Anterior cingulate cortex (tissue), 58 donors: Measurements from ENCODE around the gene APOL2.
"Not testable (repeated sequence)": the region's sequence is repeated elsewhere in the genome, so short reads cannot be mapped to it uniquely, and the experiment has no call there.

ENCODE experiments used
- DNase-seq, 58 donors: peaks; one replicate each; lab custom pipeline; 2025; lab: John Stamatoyannopoulos, UW

APOL2 gene

GRCh38 chr22:36225333-36225922, 13.9 kb downstream of the APOL2 start:
- DNase-seq = no peak

GRCh38 chr22:36224245-36224644, 15.1 kb downstream of the APOL2 start:
- no peak for DNase-seq

DNA sequence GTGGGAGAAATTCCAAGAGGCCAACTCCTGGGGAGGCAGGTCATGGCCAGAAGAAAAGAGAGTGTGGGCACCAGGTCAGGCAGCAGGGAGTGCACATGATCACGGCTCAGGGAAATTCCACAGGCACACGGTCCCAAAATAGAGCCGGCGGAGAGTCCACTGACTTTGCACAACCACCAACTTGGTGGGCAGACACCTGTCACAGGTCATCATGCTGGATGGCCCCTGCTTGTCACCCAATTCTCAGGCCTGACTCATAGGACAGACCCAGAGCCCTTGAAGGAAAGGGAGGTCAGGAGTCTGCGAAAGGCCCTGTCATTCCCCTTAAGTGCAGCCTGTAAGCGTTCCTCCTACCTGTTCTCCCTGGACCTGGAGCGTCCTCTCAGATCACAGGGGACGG, 15.8 kb downstream of the APOL2 start:
- no peak for DNase-seq

DNA sequence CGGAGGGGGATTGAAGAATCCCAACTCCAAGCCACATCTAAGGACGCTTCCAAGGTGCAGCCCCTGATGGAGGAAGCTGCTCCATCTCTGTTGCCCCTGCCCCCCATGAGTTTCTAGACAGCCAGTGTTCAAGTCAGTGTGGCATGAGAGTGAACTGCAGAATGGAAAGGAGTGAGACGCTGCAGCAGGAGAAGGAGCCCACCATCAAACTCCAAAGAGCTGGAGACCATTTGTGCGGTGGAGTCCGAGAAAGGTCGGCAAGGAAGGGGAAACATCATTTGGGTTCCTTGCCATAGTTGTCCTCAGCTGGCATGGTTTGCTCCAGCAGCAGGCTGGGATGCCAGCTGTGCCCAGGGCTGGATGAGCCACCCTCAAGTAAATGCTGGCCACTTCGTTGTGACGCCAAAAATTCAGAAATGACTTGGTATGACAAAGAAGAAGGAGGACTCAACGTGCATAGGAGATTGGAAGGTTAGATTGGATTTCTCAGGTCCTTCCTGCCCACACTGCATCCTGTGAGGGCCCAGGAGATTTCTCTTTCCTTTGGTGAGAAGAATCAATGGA, 16.4 kb downstream of the APOL2 start:
- no peak for DNase-seq

DNA sequence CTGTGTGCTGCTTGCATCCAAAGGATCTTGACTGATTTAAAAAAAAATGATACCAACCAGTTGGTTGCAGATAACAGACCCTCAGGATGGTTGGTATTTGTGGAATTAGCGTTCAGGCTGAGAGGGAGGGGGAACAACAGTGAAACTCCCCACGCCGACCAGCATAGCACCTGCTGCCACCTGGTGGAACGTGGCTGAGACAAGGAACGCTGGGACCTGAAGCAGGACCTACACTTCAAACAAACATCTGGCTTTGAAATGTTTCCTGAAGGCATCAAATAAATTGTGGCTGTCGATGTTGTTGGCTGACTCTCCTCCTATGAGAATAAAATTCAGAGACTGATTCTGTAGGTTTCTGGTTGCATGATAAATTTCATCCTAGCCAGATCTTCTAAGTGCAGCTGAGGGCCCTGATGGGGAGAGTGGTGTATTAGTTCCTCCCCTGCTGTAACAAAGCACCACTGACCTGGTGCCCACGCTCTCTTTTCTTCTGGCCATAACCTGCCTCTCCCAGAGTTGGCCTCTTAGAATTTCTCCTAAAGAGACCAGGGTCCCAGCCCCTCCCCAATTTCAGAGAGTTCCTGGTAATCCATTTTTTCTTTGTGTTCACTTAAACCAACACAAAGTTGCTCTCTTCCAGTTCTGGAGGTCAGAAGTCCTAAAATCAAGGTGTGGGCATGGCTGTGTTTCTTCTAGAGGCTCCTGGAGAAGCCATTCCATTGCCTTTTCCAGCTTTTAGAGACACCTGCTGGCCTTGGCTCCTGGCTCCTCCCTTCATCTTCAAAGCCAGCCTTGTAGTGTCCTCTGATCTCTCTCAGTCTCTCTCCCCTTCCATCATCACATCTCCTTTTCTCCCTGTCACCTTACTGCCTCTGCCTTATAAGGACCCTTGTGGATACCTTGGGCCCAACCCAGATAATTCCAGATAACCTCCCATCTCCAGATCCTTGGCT, 17.3 kb downstream of the APOL2 start:
- peak in 17 of 58 donors; percentile 6 to 40 (median 22) for DNase-seq

DNA sequence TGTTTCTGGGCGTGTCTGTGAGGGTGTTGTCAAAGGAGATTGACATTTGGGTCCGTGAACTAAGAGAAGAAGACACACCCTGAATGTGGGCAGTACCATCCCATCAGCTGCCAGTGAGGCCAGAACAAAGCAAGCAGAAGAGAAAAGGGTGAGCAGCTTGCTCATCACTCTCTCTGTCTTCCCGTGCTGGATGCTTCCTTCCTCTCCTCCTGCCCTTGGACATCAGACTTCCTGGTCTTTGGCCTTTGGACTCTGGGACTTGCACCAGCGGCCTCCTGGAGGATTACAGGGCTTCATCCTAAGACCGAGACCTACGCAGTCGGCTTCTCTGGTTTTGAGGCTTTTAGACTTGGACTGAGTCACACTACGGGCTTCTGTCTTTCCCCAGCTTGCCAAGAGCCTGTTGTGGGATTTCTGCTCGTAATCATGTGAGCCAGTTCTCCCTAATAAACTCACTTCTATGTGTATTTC, 18.8 kb downstream of the APOL2 start:
- DNase-seq = peak in 1 of 58 donors; percentile 29

- DNase-seq = no peak
These were observed 20.6 kb downstream of the APOL2 start for GRCh38 chr22:36218648-36219193.

DNA sequence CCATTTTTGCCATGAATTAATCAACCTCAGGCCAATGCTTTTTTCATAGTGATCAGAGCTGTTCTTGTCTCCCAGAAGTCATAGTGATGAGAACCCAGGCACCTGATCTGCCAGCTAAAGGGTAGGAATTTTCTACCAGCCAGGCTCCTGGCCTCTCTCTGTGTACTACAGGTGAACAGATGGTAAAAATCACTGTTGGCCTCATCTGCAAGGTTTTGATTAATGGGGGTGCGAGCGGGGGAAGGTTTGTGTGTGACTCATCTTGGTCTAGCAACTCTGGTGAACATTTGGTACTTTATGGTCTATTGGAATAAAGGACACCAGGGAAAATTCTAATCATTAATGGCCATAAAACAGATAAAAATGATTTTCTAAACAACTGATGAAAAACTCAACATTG, 23.3 kb downstream of the APOL2 start:
- no peak for DNase-seq

- DNase-seq = no peak
These were observed 25.7 kb downstream of the APOL2 start for GRCh38 chr22:36213586-36213985.

- no peak for DNase-seq
These were observed 26.4 kb downstream of the APOL2 start for GRCh38 chr22:36212901-36213300.

GRCh38 chr22:36211237-36211861, 28.0 kb downstream of the APOL2 start:
- no peak for DNase-seq

DNA sequence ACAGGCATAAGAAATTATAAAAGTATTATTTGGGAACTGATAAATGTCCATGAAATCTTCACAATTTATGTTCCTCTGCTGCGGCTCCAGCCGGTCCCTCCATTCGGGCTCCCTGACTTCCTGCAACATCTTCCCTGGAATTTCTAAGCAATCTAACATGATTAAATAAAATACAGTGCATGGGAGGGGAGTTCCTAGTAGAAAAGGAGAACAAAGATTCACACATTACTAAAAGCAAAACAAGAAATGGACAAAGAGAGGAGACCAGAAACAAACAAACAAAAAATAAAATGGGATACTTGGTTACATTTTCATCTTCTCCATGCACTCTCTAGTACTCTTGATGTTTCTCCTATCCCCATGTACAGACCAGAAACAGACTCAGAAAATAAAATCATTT, 29.1 kb downstream of the APOL2 start:
- no peak for DNase-seq

DNA sequence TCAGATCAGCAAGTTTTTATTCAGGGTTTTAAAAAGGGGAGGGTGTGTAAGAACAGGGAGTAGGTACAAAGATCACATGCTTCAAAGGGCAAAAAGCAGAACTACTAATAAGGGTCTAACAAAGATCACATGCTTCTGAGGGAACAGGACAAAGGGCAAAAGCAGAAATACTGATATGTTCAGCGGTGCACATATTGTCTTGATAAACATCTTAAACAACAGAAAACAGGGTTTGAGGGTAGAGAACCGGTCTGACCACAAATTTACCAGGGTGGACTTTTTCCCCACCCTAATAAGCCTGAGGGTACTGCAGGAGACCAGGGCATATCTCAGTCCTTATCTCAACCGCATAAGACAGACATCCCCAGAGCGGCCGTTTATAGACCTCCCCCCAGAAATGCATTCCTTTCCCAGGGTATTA, 29.8 kb downstream of the APOL2 start:
- DNase-seq = not testable (repeated sequence)

GRCh38 chr22:36208914-36209313, 30.4 kb downstream of the APOL2 start:
- no peak for DNase-seq

GRCh38 chr22:36208162-36208765, 31.1 kb downstream of the APOL2 start:
- DNase-seq = no peak

- DNase-seq = no peak
These were observed 33.1 kb downstream of the APOL2 start for GRCh38 chr22:36206255-36206654.

- DNase-seq = not testable (repeated sequence)
These were observed 33.8 kb downstream of the APOL2 start for GRCh38 chr22:36205573-36205972.

DNA sequence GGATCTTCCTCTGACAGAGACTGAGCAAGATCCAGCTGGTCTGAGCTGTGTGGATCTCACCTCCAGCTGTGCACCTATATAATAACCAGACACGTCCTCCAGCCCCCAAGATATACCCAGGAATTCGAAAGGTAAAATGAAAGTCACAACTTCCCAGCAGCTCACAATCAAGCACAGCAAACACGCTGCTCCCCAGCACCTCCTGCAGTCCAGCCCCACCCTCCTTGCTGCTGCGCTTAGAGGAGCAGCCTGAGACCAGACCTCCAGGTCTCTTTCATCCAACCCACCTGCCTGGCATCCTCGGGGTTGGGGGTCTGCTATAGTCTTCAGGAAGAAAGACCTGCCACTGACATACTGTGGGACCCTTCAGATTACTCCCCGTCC, 34.7 kb downstream of the APOL2 start:
- no peak for DNase-seq

DNA sequence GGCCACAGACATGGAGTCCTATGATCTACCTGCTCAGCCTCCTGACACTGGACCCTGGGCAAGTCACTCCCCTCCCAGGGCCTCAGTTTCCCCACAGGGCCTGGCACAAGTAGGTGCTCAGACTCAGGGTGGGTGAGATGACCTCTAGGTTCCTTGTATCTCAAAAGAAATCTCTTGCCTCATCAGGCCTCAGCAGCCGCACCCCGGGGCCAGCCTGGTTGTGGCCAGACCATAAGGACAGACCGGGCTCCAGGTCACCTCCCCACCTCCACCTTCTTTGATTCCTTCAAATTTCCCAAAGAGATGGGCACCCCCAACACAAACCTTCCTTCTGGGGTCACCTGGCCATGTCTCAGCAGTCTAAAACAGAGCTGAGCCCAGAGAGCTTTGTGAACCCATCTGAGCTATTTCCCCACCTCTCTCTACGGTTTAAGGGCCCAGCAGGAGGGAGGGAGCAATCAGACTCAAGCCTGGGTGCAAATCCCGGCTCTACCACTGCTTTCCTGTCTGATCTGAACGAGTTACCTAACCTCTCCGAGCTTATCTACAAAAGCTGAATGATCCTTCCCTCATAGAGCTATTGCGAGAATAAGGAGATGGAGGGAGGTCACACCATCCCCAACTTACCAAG, 35.2 kb downstream of the APOL2 start:
- DNase-seq = no peak

DNA sequence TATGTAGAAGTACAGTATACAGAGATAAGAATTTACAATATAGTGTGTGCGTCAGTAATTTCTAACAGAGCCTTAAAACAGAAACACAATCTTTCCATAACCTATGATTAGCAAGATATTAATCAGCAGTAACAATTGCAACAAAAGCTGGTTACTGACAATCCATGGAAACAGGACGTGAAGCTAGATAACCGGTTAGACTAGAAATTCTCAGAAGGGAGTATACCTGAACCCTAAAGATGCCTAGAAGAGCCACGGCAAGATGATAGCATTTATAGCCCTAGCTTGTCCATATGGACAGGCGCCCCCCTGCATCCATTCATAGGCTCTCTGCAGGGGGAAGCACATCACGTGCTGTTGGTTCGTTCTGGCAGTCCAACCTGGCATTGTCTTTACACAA, 35.9 kb downstream of the APOL2 start:
- DNase-seq = not testable (repeated sequence)
